CD14-positive monocyte (primary cell): ENCODE data around the gene SCARB1. TPM values are rescaled to one million over a fixed set of nuclear protein-coding genes. Genes with fewer than 3 reads are reported as not detected.

Experiments
- DNase-seq, 3 donors: peaks; one replicate each; pipeline ENCODE4 v3.0.0-alpha.2; 2011 to 2022
- H2AFZ ChIP-seq: 2 replicates; pipeline ENCODE4 v1.6.0; 2012; ENCODE audit warnings: mild to moderate bottlenecking, low read depth, low read length, inconsistent platforms; ENCODE audit not compliant: insufficient read depth, poor library complexity, severe bottlenecking
- H3K27ac ChIP-seq, 2 donors: 1 replicate in 1 of 2; 2 replicates in 1 of 2; pipeline ENCODE4 v1.5.1; 2012 to 2013; ENCODE audit warnings: low read length in 2 of 2, control low read depth in 1 of 2, inconsistent platforms in 1 of 2, low read depth in 1 of 2, mild to moderate bottlenecking in 1 of 2
- H3K27me3 ChIP-seq, 2 donors: one replicate each; pipeline versions ENCODE4 v1.6.0 to v1.6.1; 2011 to 2013; ENCODE audit warnings: low read length in 2 of 2; ENCODE audit not compliant: control insufficient read depth in 2 of 2, insufficient read depth in 2 of 2
- H3K36me3 ChIP-seq, 2 donors: replicated peaks in 1 of 2; 1 replicate in 1 of 2; 2 replicates in 1 of 2; pipeline versions ENCODE4 v1.5.1 to v1.6.1; 2012 to 2013; ENCODE audit warnings: low read length in 2 of 2, control low read depth in 1 of 2, inconsistent platforms in 1 of 2, mild to moderate bottlenecking in 1 of 2; ENCODE audit not compliant: insufficient read depth in 2 of 2, control insufficient read depth in 1 of 2
- H3K4me1 ChIP-seq, 2 donors: 1 replicate in 1 of 2; 2 replicates in 1 of 2; pipeline versions ENCODE4 v1.5.1 to v1.6.1; 2012 to 2013; ENCODE audit warnings: low read length in 2 of 2, control low read depth in 1 of 2, inconsistent platforms in 1 of 2, mild to moderate bottlenecking in 1 of 2, moderate library complexity in 1 of 2; ENCODE audit not compliant: insufficient read depth in 2 of 2, control insufficient read depth in 1 of 2
- H3K4me2 ChIP-seq: replicated peaks from 2 replicates; pipeline ENCODE3; 2012; ENCODE audit warnings: low read length, moderate library complexity, mild to moderate bottlenecking; ENCODE audit not compliant: poor library complexity, severe bottlenecking; ENCODE audit errors: extremely low read depth
- H3K4me3 ChIP-seq, 3 experiments: fragments of 200-600 bp in 1 of 3; sonication (generic) in 1 of 3; replicated peaks in 1 of 3; 1 replicate in 2 of 3; 2 replicates in 1 of 3; pipeline ENCODE4 v1.5.1; 2011 to 2013; ENCODE audit warnings: low read length in 3 of 3, mild to moderate bottlenecking in 3 of 3, control low read depth in 2 of 3, low read depth in 2 of 3, inconsistent platforms in 1 of 3, moderate library complexity in 1 of 3
- H3K79me2 ChIP-seq: 2 replicates; pipeline ENCODE4 v1.6.0; 2012; ENCODE audit warnings: mild to moderate bottlenecking, control low read depth, inconsistent platforms, low read length, moderate library complexity; ENCODE audit not compliant: insufficient read depth
- H3K9ac ChIP-seq: 2 replicates; pipeline ENCODE4 v1.6.0; 2017; ENCODE audit warnings: low read length, mild to moderate bottlenecking; ENCODE audit not compliant: insufficient read depth, poor library complexity, severe bottlenecking
- H3K9me3 ChIP-seq, 2 donors: replicated peaks in 1 of 2; 1 replicate in 1 of 2; 2 replicates in 1 of 2; pipeline versions ENCODE4 v1.5.1 to v1.6.1; 2012 to 2013; ENCODE audit warnings: low read length in 2 of 2, control low read depth in 1 of 2; ENCODE audit not compliant: control insufficient read depth in 1 of 2, insufficient read depth in 1 of 2
- H4K20me1 ChIP-seq: 2 replicates; pipeline ENCODE4 v1.6.0; 2012; ENCODE audit warnings: mild to moderate bottlenecking, low read length, control low read depth, moderate library complexity; ENCODE audit not compliant: insufficient read depth
- H3K27ac Mint-ChIP-seq, 7 donors: one replicate each; pipeline ENCODE4 v1.8.0; 2020; ENCODE audit warnings: mild to moderate bottlenecking in 7 of 7, mixed read lengths in 7 of 7, moderate library complexity in 6 of 7, inconsistent platforms in 2 of 7
- H3K27me3 Mint-ChIP-seq, 3 donors: one replicate each; pipeline ENCODE4 v1.8.0; 2021 to 2022; ENCODE audit warnings: low read depth in 3 of 3, mild to moderate bottlenecking in 3 of 3, mixed read lengths in 3 of 3, moderate library complexity in 3 of 3, inconsistent platforms in 1 of 3
- H3K36me3 Mint-ChIP-seq, 2 donors: one replicate each; pipeline ENCODE4 v1.8.0; 2020; ENCODE audit warnings: mixed read lengths in 2 of 2, inconsistent platforms in 1 of 2, mild to moderate bottlenecking in 1 of 2
- H3K4me1 Mint-ChIP-seq: one replicate; pipeline ENCODE4 v1.8.0; 2020; ENCODE audit warnings: mild to moderate bottlenecking, mixed read lengths
- H3K4me3 Mint-ChIP-seq, 2 donors: one replicate each; pipeline ENCODE4 v1.8.0; 2020; ENCODE audit warnings: mild to moderate bottlenecking in 2 of 2, mixed read lengths in 2 of 2, moderate library complexity in 1 of 2
- H3K9me3 Mint-ChIP-seq, 7 donors: one replicate each; pipeline ENCODE4 v1.8.0; 2020 to 2022; ENCODE audit warnings: mixed read lengths in 7 of 7, mild to moderate bottlenecking in 6 of 7, moderate library complexity in 6 of 7, inconsistent platforms in 2 of 7
- CTCF ChIP-seq: fragments of 200-600 bp; IDR thresholded peaks from one replicate; pipeline ENCODE4 v1.8.0; 2022; ENCODE audit warnings: antibody characterized with exemption, mild to moderate bottlenecking
- WGBS: methylation state at CpG from one replicate; pipeline ENCODE4 v1.1.5; 2013; ENCODE audit warnings: missing lambda C conversion rate; ENCODE audit not compliant: insufficient coverage; 5-methylcytosine and 5-hydroxymethylcytosine counted together
- intact Hi-C, 2 donors: fragments of 100-400 bp; cut with micrococcal nuclease; formaldehyde crosslinking; loops; one replicate each; pipeline versions ENCODE4 v1.15.0 to v1.15.1; 2023
- polyA plus RNA-seq, 3 donors: library from polyadenylated mRNA; depleted of rRNA in 1 of 3; unstranded in 2 of 3; stranded (reverse) in 1 of 3; fragments of 300-500 nt in 2 of 3; fragments of >200 nt in 1 of 3; fragmentation: Illumina TruSeq in 2 of 3; gene quantifications; 1 replicate in 2 of 3; 2 replicates in 1 of 3; pipeline ENCODE4 v1.2.3, GENCODE V29; 2012 to 2021

Gene SCARB1
- polyA plus RNA-seq, 3 donors: 13.1 to 34.3 (median 15.2) TPM

GRCh38 chr12:124868252-124869058 is 4.8 kb upstream of the SCARB1 start:
- Histone ChIP-seq H3K9me3 (no peaks in the 10 kb centered on the region), H3K4me3 (peak overlapping the region; percentile 6 to 74 (median 31)), H3K79me2 (peaks cover 2% of the 10 kb centered on the region), H3K27me3 (no peaks in the 10 kb centered on the region), H3K9ac (peak overlapping the region; percentile 72), H4K20me1 (no peaks in the 10 kb centered on the region), H3K36me3 (no peaks in the 10 kb centered on the region), H3K27ac (peak overlapping the region; percentile 93 to 94), H3K4me2 (peak overlapping the region; percentile 73), H3K4me1 (peaks cover 43 to 45% of the 10 kb centered on the region in 2 donors), H2AFZ (peak overlapping the region; percentile 91)
- Mint-ChIP-seq H3K36me3 (no peaks in the 10 kb centered on the region), H3K9me3 (peaks cover 0 to 2% (median 0%) of the 10 kb centered on the region in 7 donors), H3K27me3 (peaks cover 0 to 5% (median 0%) of the 10 kb centered on the region in 3 donors), H3K4me3 (peak overlapping the region; percentile 80 to 92), H3K27ac (peak overlapping the region; percentile 87 to 98 (median 96)), H3K4me1 (peaks cover 44% of the 10 kb centered on the region)
- TF ChIP-seq CTCF: no peak
- no peak for DNase-seq
- intact Hi-C loops: loop anchor here in 1 of 2 donors (5.0 kb wide), 1 partner anchor 96 kb away; no protein-coding TSS in a partner anchor
- 26% methylated on average over 6 of the region's 11 CpGs for WGBS

GRCh38 chr12:124867401-124867930 is 3.8 kb upstream of the SCARB1 start:
- Histone ChIP-seq H3K4me3 (no peak overlapping the region), H3K4me2 (no peak overlapping the region), H3K27me3 (no peaks in the 10 kb centered on the region), H3K27ac (no peak overlapping the region), H3K9me3 (no peaks in the 10 kb centered on the region), H3K79me2 (peaks cover 8% of the 10 kb centered on the region), H3K9ac (no peak overlapping the region), H3K4me1 (peaks cover 52% of the 10 kb centered on the region in 2 donors), H3K36me3 (no peaks in the 10 kb centered on the region), H2AFZ (no peak overlapping the region), H4K20me1 (no peaks in the 10 kb centered on the region)
- peaks cover 50% of the 10 kb centered on the region for H3K4me1 Mint-ChIP-seq
- peaks cover 0 to 6% (median 5%) of the 10 kb centered on the region in 3 donors for H3K27me3 Mint-ChIP-seq
- H3K9me3 Mint-ChIP-seq: peaks cover 0 to 2% (median 0%) of the 10 kb centered on the region in 7 donors
- WGBS: 0% methylated on average over 2 of the region's 6 CpGs
- H3K36me3 Mint-ChIP-seq: no peaks in the 10 kb centered on the region
- H3K4me3 Mint-ChIP-seq: peak overlapping the region in 1 of 2 donors; percentile 35
- intact Hi-C loops: loop anchor here in 1 of 2 donors (5.0 kb wide), 1 partner anchor 95 kb away; no protein-coding TSS in a partner anchor
- peak in 2 of 3 donors; percentile 16 to 32 for DNase-seq
- TF ChIP-seq CTCF: no peak
- H3K27ac Mint-ChIP-seq: peak overlapping the region in 3 of 7 donors; percentile 43 to 76 (median 73)
